NCI-H524 (cell line): ENCODE data around the gene UQCC5.

Experiments used
- DNase-seq, 2 experiments: peaks; one replicate each; lab custom pipeline; 2025; lab: John Stamatoyannopoulos, UW

The UQCC5 gene

GRCh38 chr3:52536369-52537164, at the start of gene UQCC5:
UQCC5 (plus strand) TSS chr3:52536605; CDS start chr3:52536756, 151 bp downstream.
- DNase-seq, result peak; percentile 92 to 98

- DNase-seq, result no peak
These were observed 49.2 kb upstream of the UQCC5 start for GRCh38 chr3:52487050-52487787.

GRCh38 chr3:52487788-52488691, 48.4 kb upstream of the UQCC5 start:
- DNase-seq, result no peak

- no peak for DNase-seq
These were observed 47.7 kb upstream of the UQCC5 start for GRCh38 chr3:52488746-52489145.

- DNase-seq, result no peak
These were observed 47.0 kb upstream of the UQCC5 start for GRCh38 chr3:52489453-52489852.

GRCh38 chr3:52490035-52490938, 46.1 kb upstream of the UQCC5 start:
- no peak for DNase-seq

- DNase-seq, result no peak
These were observed 45.4 kb upstream of the UQCC5 start for GRCh38 chr3:52490939-52491526.

- DNase-seq, result no peak
These were observed 44.3 kb upstream of the UQCC5 start for GRCh38 chr3:52492059-52492458.

GRCh38 chr3:52493232-52494017, 43.0 kb upstream of the UQCC5 start:
- peak in 1 of 2 experiments; percentile 55 for DNase-seq

GRCh38 chr3:52494445-52494844, 42.0 kb upstream of the UQCC5 start:
- peak; percentile 14 to 65 for DNase-seq

GRCh38 chr3:52494886-52495495, 41.4 kb upstream of the UQCC5 start, which contains the start of gene STAB1:
STAB1 (plus strand) TSS chr3:52495338; CDS start chr3:52495414, 76 bp downstream.
- DNase-seq, result no peak

GRCh38 chr3:52495777-52496602, 40.4 kb upstream of the UQCC5 start:
- no peak for DNase-seq

- no peak for DNase-seq
These were observed 38.0 kb upstream of the UQCC5 start for GRCh38 chr3:52498137-52499054.

GRCh38 chr3:52501046-52501445, 35.4 kb upstream of the UQCC5 start:
- no peak for DNase-seq

- no peak for DNase-seq
These were observed 34.4 kb upstream of the UQCC5 start for GRCh38 chr3:52502001-52502400.

- no peak for DNase-seq
These were observed 33.5 kb upstream of the UQCC5 start for GRCh38 chr3:52502808-52503350.

- no peak for DNase-seq
These were observed 32.5 kb upstream of the UQCC5 start for GRCh38 chr3:52503788-52504424.
